HK-2 (cell line): Measurements from ENCODE around the gene FHIT.

Experiments
- DNase-seq: peaks from one replicate; pipeline ENCODE4 v3.0.0-alpha.2; 2018; ENCODE audit not compliant: unreplicated experiment

Gene FHIT

GRCh38 chr3:60167186-60167585, 1084.1 kb downstream of the FHIT start:
- DNase-seq = no peak

- DNase-seq = no peak
These were observed 1090.2 kb downstream of the FHIT start for GRCh38 chr3:60160822-60161748.

- no peak for DNase-seq
These were observed 1091.0 kb downstream of the FHIT start for GRCh38 chr3:60160111-60160821.

GRCh38 chr3:60158035-60158434, 1093.2 kb downstream of the FHIT start:
- DNase-seq = no peak

- DNase-seq = no peak
These were observed 1097.2 kb downstream of the FHIT start for GRCh38 chr3:60154011-60154410.

GRCh38 chr3:60153221-60153999, 1097.8 kb downstream of the FHIT start:
- no peak for DNase-seq

- no peak for DNase-seq
These were observed 1101.8 kb downstream of the FHIT start for GRCh38 chr3:60149501-60149900.

GRCh38 chr3:60147249-60147950, 1103.9 kb downstream of the FHIT start:
- DNase-seq = no peak

GRCh38 chr3:60146121-60146520, 1105.1 kb downstream of the FHIT start:
- no peak for DNase-seq

DNA sequence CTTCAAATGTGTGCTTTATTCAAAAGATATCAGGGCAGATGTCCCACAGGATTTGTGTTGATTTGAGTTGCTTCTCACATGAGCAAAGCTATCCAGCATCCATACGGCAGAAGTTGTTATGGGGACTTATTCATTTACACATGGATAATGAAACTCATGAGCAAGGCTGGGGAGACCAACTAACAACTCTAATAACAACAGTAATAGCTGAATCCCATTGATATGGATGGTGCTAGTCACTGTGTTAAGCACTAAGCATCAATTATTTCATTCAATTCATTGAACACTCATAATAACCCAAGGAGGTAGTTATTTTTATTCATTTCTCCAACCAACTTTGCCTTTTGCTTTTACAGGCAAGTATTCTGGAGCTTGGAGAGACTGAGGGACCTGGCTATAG, 1107.2 kb downstream of the FHIT start:
- no peak for DNase-seq

DNA sequence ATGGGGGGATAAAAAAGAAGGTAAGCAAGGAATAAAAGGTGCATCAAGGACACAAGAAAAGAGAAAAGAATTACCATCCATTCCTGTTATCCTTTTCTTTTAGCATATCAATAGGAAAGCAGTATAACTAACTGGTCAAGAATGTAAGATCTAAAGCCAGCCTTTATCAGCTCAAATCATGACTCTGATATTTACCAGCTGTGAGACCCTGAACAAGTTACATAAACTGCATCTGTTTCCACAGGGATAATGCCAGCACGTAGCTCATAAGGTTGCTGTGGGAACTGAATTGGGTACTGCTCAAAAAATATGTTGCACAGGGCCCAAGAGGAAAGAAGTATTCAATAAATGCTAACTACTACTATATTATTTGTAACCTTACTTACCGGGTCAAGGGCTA, 1109.2 kb downstream of the FHIT start:
- DNase-seq = no peak

- DNase-seq = no peak
These were observed 1111.1 kb downstream of the FHIT start for GRCh38 chr3:60140160-60140559.

DNA sequence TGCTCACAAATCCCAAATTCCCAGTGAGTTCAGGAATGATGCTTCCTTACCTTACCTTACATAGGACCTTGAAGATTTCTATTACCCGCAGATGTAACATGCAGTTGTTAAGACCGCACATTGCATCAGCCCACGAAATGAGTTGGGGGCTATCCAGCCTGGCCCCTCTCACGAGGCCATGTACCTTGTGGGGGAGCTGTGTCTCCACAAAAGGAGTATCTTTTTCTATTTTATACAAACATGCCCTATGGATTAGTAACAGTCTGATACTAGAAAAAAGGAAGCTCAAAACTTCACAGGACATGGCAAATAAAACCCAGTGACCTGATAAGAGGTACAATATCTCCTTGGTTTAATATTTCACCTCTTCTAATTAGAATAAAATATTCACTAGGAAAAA, 1114.7 kb downstream of the FHIT start:
- DNase-seq = no peak

DNA sequence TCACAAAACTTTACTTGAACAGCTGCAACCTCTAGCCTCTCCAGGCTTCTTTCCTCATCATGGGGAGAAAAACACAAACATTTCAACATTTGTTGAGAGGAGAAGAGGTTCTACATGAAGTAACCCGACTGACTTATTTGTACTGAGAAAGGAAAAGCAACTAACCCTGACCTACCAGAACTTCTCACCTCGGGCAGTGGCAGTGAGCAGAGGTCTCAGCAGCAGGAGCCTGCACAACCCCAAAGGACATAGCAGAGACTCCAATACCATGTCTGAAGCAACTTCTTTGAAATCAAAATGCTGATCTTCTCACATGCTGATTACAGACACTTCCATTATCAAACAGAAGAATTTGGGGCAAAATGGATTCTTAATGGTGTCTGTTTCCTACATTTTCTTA, 1115.8 kb downstream of the FHIT start:
- DNase-seq = no peak

- no peak for DNase-seq
These were observed 1117.7 kb downstream of the FHIT start for GRCh38 chr3:60133269-60134162.

DNA sequence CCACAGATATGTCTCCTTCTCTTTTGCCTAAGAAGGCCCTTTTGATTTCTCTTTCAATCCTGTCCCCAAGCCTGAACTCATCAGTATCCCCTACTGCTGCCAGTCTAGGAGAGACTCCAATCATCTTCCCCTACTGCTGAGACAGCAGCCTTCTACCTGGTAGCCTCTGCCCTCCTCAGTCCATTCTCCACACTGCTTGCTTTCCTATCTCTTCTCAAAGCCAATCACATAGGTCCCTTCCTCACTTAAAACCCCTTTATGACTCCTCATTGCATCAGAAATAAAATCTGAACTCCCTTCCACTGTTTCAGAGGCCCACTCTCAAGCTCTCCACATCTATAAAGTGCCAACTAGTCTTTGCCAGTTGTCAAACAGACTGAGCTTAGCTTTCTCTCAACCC, 1119.6 kb downstream of the FHIT start:
- DNase-seq = no peak

- DNase-seq = no peak
These were observed 1124.5 kb downstream of the FHIT start for GRCh38 chr3:60126511-60127304.

DNA sequence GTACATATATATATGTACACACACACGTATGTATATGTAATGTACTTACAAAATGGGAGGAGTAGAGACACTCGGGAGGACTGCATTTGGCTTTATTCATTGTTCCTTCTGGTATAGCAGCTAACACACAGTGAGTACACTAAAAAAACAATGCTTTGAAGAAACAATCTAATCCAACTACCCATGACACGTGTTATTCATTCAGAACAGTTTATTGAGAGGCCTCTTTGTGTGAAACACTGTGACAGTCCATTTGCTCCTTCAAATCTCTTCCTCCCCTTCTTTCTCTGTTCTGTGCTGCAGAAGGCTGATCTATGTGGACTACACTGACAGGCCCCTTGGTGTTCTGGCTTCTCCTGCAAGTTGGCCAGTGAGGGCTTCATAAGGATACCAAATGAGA, 1125.6 kb downstream of the FHIT start:
- DNase-seq = no peak

DNA sequence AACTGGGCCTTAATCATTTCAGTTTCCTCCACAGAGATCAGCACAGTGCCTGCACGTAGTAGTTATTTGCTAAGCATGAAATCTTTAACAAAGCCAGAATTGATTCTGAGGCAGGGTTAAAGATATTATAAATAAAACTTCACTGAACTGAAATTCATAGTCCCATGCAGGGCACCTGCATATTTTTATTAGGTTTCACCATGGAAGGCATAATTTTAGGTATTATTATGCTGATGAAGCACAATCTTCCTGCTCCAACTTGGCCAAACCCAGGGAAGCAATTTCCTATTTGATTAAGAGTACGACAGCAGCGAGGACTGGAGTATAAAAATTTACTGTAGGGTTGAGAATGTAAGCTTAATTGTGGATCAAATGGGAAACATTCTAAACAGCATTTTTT, 1131.0 kb downstream of the FHIT start:
- DNase-seq = no peak

- no peak for DNase-seq
These were observed 1137.1 kb downstream of the FHIT start for GRCh38 chr3:60114191-60114590.
